ENCODE data around the gene EGFR.

GRCh38 chr7:55140941-55141278, 122.1 kb downstream of the EGFR start:
- TF ChIP-seq POLR2A (IDR thresholded peaks at IDR 0.05) = no peak
- TF ChIP-seq, protein P1, sequence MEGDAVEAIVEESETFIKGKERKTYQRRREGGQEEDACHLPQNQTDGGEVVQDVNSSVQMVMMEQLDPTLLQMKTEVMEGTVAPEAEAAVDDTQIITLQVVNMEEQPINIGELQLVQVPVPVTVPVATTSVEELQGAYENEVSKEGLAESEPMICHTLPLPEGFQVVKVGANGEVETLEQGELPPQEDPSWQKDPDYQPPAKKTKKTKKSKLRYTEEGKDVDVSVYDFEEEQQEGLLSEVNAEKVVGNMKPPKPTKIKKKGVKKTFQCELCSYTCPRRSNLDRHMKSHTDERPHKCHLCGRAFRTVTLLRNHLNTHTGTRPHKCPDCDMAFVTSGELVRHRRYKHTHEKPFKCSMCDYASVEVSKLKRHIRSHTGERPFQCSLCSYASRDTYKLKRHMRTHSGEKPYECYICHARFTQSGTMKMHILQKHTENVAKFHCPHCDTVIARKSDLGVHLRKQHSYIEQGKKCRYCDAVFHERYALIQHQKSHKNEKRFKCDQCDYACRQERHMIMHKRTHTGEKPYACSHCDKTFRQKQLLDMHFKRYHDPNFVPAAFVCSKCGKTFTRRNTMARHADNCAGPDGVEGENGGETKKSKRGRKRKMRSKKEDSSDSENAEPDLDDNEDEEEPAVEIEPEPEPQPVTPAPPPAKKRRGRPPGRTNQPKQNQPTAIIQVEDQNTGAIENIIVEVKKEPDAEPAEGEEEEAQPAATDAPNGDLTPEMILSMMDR (IDR thresholded peaks at IDR 0.05) = no peak
